AG10803 (cell line): Measurements from ENCODE around the gene GOLGA1.

ENCODE experiments used
- DNase-seq: peaks from one replicate; pipeline ENCODE4 v3.0.0; 2010; ENCODE audit warnings: low read depth
- H3K4me3 ChIP-seq: 2 replicates; pipeline ENCODE4 v1.5.1; 2011; ENCODE audit warnings: mild to moderate bottlenecking, low read length, control low read depth
- TF ChIP-seq, protein P1 (sequence below): conservative IDR thresholded peaks from 2 replicates; pipeline ENCODE4 v1.5.1; 2011; ENCODE audit warnings: mild to moderate bottlenecking, low read length, control low read depth, inconsistent platforms

GOLGA1 gene

DNA sequence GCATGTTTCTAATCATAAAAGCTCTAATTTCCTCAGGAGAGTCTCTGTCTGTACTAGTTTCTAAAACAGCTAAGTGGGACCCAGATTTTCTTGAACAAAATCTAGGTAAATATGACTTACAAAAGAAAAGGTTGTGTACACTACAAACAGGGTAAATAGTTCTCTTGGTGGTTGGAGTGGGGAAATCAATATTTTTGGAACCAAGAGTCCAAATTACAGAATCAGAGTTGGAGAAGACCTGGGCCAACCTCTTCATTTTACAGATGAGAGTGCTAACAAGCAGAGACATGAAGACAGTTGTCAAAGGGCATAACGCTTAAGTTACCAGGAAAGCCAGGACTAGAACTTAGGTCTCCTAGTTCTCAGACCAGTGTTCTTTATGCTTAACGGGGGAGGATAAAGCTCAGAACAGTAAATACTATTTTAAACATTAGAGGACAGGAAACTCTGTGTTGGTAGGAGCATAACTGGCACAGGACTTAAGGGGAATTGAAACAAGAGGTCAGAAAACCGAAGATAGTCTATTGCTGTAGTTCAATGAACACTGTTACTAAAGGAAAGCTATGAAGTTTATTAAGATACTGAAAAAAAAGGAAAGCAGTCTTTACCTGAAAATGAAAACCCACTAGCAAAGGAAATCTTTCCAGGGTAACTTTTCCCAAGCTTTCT, 9.3 kb upstream of the GOLGA1 start:
- TF ChIP-seq, protein P1, sequence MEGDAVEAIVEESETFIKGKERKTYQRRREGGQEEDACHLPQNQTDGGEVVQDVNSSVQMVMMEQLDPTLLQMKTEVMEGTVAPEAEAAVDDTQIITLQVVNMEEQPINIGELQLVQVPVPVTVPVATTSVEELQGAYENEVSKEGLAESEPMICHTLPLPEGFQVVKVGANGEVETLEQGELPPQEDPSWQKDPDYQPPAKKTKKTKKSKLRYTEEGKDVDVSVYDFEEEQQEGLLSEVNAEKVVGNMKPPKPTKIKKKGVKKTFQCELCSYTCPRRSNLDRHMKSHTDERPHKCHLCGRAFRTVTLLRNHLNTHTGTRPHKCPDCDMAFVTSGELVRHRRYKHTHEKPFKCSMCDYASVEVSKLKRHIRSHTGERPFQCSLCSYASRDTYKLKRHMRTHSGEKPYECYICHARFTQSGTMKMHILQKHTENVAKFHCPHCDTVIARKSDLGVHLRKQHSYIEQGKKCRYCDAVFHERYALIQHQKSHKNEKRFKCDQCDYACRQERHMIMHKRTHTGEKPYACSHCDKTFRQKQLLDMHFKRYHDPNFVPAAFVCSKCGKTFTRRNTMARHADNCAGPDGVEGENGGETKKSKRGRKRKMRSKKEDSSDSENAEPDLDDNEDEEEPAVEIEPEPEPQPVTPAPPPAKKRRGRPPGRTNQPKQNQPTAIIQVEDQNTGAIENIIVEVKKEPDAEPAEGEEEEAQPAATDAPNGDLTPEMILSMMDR = no peak
- no peak overlapping the region for H3K4me3 ChIP-seq
- DNase-seq = no peak

DNA sequence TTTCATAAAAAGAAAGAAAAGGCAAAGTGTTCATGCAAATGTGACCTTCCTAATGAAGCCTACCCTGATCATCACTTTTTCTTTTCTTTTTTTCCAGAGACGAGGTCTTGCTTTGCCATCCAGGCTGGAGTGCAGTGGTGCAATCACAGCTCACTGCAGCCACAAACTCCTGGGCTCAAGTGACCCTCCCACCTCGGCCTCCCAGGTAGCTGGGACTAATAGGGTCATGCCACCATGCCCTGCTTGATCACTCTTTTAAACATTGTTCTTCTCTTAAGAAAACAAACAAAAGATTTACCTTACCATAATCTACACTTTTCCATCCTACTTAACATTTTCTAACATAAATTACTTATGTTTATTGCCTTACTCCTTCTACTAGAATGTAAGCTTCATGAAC, 8.5 kb upstream of the GOLGA1 start:
- DNase-seq = no peak
- TF ChIP-seq, protein P1 = no peak
- no peak overlapping the region for H3K4me3 ChIP-seq

DNA sequence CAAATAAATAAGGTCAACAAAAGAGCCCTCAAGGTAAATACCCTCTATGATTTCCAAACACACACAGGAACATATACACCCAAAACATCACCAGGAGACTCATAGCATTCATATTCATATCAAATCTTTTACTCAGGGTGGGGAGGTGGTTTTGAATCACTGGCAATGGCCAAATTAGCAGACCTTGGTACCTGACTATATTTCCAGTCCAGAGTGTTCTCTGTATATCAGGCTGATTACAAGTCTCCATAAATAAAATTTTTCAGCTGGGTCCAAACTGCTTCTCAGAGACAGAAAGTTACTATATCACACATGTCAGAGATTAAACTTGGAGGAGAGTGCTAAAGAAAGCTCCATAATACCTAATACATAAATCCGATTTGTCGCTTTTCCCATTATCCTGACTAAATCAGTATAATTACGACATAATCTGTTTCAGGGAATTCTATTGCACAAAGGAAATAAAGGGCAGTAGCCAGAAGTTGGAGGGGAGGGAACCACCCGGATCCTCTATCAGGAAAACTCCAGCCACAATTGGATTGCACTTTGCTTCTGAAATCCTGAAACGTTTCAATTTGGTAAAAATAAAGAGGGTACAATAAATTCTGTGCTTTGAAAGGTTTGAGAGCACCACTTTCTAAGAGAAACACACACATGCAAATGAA, 7.0 kb upstream of the GOLGA1 start:
- DNase-seq = no peak
- H3K4me3 ChIP-seq = no peak overlapping the region
- TF ChIP-seq, protein P1 = no peak

DNA sequence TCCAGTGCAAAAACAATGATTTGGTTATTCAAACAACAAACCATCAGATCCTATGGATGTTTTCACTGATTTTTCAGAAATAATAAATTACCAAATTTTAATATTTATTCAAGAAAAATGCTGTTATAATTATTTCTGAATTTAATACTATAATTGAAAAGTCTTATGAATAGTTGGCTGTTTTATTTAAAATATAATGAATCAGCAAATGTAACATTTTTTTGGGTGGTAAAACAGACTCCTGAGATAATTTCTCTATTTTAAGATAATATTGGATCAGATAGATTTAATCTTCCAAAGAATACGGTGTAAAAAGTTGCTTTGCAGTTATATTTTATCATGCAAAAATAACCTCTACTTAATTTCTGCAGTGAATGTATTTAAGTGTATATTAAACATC, 5.3 kb upstream of the GOLGA1 start:
- TF ChIP-seq, protein P1 = no peak
- no peak for DNase-seq
- no peak overlapping the region for H3K4me3 ChIP-seq

DNA sequence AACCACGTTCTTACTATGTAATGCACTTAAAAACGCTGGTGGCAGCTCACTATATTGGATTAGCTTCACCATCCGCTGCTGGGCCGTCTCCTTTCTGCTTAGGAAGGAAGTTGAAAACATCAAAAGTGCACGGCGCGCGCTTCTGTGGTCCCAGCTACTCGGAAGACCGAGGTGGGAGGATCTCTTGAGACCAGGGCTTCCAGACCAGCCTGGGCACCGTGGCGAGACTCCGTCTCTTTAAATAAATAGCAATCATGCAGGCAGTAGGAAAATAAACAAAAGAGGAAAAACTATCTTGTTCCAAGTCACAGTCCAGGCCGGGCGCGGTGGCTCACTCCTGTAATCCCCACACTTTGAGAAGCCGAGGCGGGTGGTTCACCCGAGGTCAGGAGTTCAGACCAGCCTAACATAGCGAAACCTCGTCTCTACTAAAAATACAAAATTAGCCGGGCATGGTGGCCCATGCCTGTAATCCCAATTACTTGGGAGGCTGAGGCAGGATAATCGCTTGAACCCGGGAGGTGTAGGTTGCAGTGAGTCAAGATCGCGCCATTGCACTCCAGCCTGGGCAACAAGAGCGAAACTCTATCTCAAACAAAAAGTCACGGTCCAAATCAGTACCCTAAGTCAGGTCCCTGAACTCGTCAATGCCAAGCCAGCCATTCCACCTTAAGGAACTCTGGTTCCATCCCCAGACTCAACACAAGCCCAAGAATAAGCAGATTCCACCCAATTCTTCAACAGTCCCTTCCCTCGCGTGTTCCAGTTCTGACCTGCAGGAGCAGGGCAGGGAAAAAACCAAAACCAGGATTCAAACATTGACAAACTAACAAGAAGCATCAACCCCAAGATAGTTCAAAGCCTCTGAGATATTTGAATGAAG, 1.0 kb upstream of the GOLGA1 start:
- TF ChIP-seq, protein P1 = no peak; the same call in 1 of the 2 replicates
- DNase-seq = peak; percentile 51
- peak overlapping the region; percentile 84 for H3K4me3 ChIP-seq

DNA sequence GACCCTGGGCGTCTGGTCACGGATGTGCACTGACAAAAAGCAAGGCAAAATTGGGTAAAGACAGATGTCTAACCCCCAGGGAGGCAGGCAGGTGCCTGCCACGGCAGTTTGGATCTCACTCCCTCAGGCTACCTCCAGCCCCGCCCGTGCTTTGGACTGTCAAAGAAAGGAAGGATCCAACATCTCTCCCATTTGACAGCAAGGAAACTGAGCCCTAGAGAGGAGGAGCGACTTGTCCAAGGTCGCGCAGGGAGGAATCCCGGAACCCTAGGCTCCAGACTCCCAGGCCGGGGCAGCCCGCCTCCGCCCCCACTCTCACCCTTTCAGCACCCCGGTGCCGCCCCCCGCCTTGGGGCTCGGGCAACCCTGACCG, 376 bp downstream of the GOLGA1 start:
- TF ChIP-seq, protein P1 = no peak
- peak overlapping the region; percentile 84 for H3K4me3 ChIP-seq
- no peak for DNase-seq
